Fibroblast of mammary gland (primary cell): ENCODE measurements around the gene ABCG8.

Source experiments
- DNase-seq: peaks from one replicate; pipeline ENCODE4 v3.0.0-alpha.2; 2010; ENCODE audit warnings: low read depth
- H3K4me3 ChIP-seq: 2 replicates; pipeline ENCODE4 v1.5.1; 2011; ENCODE audit warnings: low read depth, mild to moderate bottlenecking, low read length, moderate library complexity; ENCODE audit not compliant: control insufficient read depth
- TF ChIP-seq, protein P1 (sequence below): conservative IDR thresholded peaks from 2 replicates; pipeline ENCODE4 v1.5.1; 2011; ENCODE audit warnings: low read depth, low read length, inconsistent platforms; ENCODE audit not compliant: control insufficient read depth, insufficient read depth

Gene ABCG8

DNA sequence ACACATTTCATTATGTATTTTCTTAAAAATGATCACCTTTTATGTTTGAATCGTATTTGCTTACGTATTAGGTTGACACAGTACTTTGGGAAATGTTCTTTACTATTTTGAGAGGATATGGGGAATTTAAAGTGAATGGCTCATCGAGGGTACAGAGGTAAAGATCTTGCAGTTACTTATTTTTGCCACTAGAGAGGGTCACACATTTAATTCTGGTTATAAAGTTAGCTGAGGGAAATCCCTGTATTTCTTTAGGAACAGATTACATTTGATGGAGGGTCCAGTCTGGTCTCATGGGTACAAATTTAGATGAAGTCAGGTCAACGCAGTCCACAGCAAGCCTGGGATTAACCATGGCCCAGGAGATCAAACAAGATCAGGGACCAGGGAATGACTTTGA, 40.5 kb upstream of the ABCG8 start:
- TF ChIP-seq, protein P1, sequence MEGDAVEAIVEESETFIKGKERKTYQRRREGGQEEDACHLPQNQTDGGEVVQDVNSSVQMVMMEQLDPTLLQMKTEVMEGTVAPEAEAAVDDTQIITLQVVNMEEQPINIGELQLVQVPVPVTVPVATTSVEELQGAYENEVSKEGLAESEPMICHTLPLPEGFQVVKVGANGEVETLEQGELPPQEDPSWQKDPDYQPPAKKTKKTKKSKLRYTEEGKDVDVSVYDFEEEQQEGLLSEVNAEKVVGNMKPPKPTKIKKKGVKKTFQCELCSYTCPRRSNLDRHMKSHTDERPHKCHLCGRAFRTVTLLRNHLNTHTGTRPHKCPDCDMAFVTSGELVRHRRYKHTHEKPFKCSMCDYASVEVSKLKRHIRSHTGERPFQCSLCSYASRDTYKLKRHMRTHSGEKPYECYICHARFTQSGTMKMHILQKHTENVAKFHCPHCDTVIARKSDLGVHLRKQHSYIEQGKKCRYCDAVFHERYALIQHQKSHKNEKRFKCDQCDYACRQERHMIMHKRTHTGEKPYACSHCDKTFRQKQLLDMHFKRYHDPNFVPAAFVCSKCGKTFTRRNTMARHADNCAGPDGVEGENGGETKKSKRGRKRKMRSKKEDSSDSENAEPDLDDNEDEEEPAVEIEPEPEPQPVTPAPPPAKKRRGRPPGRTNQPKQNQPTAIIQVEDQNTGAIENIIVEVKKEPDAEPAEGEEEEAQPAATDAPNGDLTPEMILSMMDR: peak; percentile 28
- DNase-seq: no peak
- H3K4me3 ChIP-seq: no peak overlapping the region

DNA sequence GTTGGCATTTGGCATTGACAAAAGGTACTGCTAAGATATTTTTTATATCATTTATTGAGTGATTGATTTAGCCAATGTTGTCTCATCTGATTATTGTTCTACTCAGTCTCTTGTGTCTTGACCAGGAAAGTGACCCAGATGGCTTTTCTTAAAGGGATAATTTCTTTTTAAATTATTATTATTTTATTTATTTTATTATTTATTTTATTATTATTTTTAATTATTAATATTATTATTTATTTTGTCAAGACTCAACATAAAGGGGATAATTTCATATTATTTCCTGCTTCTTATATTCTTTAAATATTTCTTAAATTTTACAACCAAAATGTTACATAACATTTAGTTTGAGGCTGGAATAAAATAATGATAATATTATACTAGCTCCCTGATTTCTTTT, 37.9 kb upstream of the ABCG8 start:
- H3K4me3 ChIP-seq: no peak overlapping the region
- no peak for DNase-seq
- TF ChIP-seq, protein P1: no peak

DNA sequence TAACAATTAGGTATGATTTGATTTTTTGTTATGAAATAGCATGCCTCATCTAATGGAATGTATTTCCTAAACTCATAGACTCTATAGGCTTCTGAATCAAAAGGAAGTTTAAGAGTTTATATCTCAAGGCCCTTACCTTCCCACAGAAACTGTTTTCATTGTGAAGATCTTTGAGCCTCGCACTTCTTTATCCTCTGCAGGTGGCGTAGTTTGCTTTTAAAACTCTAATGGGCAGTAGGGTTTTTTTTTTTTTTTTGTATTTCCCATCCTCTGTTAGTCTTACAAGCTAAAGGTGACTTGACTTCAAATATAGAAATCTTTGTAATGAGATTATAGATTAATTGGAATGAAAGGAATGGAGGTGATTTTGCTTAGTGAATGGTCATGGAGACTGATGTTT, 36.6 kb upstream of the ABCG8 start:
- no peak overlapping the region for H3K4me3 ChIP-seq
- no peak for DNase-seq
- TF ChIP-seq, protein P1: no peak

DNA sequence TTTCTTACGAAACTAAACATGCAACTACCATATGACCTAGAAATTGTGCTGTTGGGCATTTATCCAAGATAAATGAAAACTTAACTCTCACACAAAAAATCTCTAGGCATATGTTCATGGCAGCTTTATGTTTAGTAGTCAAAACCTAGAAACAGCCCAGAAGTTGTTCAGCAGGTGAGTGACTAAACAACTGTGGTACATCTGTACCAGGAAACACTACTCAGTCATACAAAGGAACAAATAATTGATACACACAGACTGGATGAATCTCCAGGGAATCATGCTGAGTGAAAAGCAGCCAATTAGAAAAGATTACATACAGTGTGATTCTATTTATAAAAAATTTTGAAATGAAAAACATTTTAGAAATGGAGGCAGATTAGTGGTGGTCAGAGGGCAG, 35.7 kb upstream of the ABCG8 start:
- no peak overlapping the region for H3K4me3 ChIP-seq
- peak; percentile 46 for DNase-seq
- TF ChIP-seq, protein P1: no peak

DNA sequence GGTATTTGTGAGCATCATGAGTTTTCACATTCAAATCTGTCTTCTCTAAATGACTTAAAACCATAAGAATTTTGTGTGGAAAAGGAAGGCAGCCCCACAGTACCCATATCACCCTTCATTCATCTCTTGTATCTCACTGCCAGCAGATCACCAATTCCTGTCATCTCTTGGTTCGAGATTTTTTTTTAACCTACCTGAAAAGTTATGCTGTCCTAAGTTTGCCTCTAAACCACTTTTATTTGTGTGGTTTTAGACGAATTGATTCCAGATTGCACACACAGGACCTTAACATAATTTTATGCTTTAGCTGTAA, 32.1 kb upstream of the ABCG8 start:
- H3K4me3 ChIP-seq: no peak overlapping the region
- DNase-seq: no peak
- TF ChIP-seq, protein P1: no peak

DNA sequence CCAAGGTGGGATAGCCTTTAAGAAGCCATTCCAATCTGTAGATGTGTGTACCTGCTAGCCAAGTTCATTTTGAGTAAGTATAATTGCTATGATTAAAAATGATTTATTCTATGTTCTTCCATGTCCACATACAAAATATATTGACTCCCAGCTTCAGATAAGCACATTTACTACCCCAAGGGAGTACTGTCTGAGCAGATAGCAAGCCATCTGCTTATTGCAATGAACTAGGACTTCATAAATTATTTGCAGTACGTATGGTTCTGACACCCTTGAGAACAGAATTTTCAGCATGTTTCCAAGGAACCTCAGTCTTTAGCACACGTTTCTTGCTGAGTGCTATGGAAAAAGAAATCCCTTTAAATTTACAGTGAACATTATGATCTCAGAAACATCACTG, 28.3 kb upstream of the ABCG8 start:
- DNase-seq: no peak
- no peak overlapping the region for H3K4me3 ChIP-seq
- TF ChIP-seq, protein P1: no peak

DNA sequence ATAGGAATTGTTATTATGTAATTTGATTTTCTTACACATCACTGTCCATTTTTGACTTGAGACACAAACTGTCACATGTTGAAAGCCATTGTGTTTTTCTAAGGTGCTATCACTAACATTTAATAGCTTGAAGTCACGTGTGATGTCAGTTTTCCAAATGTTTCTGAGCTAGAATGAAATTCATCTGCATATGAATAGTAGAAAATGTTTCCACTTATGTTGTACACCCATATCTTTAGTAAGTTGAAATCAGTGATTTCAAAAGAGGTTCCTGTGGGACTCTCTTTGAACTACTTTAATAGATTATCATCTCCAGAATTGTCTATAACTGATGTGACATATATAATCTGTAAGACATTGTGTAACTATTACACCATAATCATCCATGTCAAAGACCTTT, 27.9 kb upstream of the ABCG8 start:
- TF ChIP-seq, protein P1: no peak
- DNase-seq: no peak
- H3K4me3 ChIP-seq: no peak overlapping the region
